ENCODE measurements around the gene ARID2. TPM values are rescaled to one million over a fixed set of nuclear protein-coding genes. Genes with fewer than 3 reads are reported as not detected.

The ARID2 gene
- total and polyA plus RNA-seq, 2 of the 13 experiments (the other 11 are each of a cell fraction or from before 2014, with no cell fraction given): 15.9 to 22.2 TPM

DNA sequence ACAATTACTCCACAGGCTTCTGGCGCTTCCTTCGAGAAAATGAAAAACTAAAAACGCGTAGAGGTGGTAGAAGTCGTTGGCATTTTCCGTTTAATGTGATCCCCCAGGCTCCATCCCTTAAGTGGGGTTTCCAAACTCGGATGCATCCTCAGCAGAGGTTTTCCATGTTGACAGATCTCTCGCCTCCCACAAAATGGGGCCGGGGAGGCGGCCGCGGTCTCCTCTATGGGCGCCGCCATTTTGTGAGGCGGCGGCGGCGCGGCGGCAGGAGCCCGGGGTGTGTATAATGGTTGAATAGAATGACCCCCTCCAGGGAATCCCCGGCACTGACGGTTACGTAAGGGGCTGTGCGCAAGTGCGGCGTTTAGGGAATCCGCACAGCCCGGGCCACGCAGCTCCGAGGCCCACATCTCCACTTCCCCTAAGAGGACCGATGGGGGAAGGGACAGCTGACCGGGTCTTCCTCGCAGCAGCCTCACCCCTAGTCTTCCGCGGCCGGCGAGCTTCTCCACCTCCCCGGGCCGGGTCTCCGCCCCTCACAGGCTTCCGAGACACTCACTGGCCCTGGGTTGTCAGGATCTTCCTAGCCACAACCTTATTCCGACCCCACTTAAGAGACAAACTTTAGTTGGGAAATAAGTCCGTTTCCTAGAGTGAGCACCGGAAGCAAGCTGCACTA lies 2.1 kb upstream of the ARID2 start (continued):
- no peak for TF ChIP-seq ZNF274 (CRISPR knock-in tag; IDR thresholded peaks at IDR 0.05)
- TF ChIP-seq ATF1 (CRISPR knock-in tag; IDR thresholded peaks at IDR 0.05): peak; percentile 62
- TF ChIP-seq ZNF121 (CRISPR knock-in tag; IDR thresholded peaks at IDR 0.05): no peak
- TF ChIP-seq CCDC6 (CRISPR knock-in tag; IDR thresholded peaks at IDR 0.05): peak; percentile 75; the same call in 1 of the 2 replicates
- no peak for TF ChIP-seq ZC3H13 (CRISPR knock-in tag; IDR thresholded peaks at IDR 0.05)
- peak; percentile 82 for TF ChIP-seq ZNF816 (CRISPR knock-in tag; IDR thresholded peaks at IDR 0.05; ENCODE audit: borderline replicate concordance)
- TF ChIP-seq ZNF776 (CRISPR knock-in tag; IDR thresholded peaks at IDR 0.05): no peak
- no peak for TF ChIP-seq RAD51 (IDR thresholded peaks at IDR 0.05; ENCODE audit: borderline replicate concordance)
- no peak for TF ChIP-seq SUZ12 (IDR thresholded peaks at IDR 0.05; ENCODE audit: low read depth, low read length)
- TF ChIP-seq, protein P1, sequence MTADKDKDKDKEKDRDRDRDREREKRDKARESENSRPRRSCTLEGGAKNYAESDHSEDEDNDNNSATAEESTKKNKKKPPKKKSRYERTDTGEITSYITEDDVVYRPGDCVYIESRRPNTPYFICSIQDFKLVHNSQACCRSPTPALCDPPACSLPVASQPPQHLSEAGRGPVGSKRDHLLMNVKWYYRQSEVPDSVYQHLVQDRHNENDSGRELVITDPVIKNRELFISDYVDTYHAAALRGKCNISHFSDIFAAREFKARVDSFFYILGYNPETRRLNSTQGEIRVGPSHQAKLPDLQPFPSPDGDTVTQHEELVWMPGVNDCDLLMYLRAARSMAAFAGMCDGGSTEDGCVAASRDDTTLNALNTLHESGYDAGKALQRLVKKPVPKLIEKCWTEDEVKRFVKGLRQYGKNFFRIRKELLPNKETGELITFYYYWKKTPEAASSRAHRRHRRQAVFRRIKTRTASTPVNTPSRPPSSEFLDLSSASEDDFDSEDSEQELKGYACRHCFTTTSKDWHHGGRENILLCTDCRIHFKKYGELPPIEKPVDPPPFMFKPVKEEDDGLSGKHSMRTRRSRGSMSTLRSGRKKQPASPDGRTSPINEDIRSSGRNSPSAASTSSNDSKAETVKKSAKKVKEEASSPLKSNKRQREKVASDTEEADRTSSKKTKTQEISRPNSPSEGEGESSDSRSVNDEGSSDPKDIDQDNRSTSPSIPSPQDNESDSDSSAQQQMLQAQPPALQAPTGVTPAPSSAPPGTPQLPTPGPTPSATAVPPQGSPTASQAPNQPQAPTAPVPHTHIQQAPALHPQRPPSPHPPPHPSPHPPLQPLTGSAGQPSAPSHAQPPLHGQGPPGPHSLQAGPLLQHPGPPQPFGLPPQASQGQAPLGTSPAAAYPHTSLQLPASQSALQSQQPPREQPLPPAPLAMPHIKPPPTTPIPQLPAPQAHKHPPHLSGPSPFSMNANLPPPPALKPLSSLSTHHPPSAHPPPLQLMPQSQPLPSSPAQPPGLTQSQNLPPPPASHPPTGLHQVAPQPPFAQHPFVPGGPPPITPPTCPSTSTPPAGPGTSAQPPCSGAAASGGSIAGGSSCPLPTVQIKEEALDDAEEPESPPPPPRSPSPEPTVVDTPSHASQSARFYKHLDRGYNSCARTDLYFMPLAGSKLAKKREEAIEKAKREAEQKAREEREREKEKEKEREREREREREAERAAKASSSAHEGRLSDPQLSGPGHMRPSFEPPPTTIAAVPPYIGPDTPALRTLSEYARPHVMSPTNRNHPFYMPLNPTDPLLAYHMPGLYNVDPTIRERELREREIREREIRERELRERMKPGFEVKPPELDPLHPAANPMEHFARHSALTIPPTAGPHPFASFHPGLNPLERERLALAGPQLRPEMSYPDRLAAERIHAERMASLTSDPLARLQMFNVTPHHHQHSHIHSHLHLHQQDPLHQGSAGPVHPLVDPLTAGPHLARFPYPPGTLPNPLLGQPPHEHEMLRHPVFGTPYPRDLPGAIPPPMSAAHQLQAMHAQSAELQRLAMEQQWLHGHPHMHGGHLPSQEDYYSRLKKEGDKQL (CRISPR knock-in tag; IDR thresholded peaks at IDR 0.05; ENCODE audit: low read depth): no peak
- TF ChIP-seq KMT2B (CRISPR knock-in tag; IDR thresholded peaks at IDR 0.05): peak; percentile 88
- TF ChIP-seq ATAD3A (CRISPR knock-in tag; IDR thresholded peaks at IDR 0.05): no peak
- TF ChIP-seq, protein P2, sequence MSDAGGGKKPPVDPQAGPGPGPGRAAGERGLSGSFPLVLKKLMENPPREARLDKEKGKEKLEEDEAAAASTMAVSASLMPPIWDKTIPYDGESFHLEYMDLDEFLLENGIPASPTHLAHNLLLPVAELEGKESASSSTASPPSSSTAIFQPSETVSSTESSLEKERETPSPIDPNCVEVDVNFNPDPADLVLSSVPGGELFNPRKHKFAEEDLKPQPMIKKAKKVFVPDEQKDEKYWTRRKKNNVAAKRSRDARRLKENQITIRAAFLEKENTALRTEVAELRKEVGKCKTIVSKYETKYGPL (CRISPR knock-in tag; IDR thresholded peaks at IDR 0.05): peak; percentile 88
- peak; percentile 82; the same call in 1 of the 2 replicates for TF ChIP-seq ZNF431 (CRISPR knock-in tag; IDR thresholded peaks at IDR 0.05; ENCODE audit: borderline replicate concordance, low read depth)
- peak; percentile 99 for TF ChIP-seq YY1 (IDR thresholded peaks at IDR 0.05; ENCODE audit: insufficient read depth, insufficient replicate concordance, low read depth, low read length)
- TF ChIP-seq SPEN (CRISPR knock-in tag; IDR thresholded peaks at IDR 0.05; ENCODE audit: low read depth): peak; percentile 59
- peak; percentile 46 for TF ChIP-seq ZNF451 (CRISPR knock-in tag; IDR thresholded peaks at IDR 0.05)
- TF ChIP-seq HHEX (CRISPR knock-in tag; IDR thresholded peaks at IDR 0.05): no peak
- no peak for TF ChIP-seq IKZF1 (IDR thresholded peaks at IDR 0.05)
- TF ChIP-seq MAF1 (CRISPR knock-in tag; IDR thresholded peaks at IDR 0.05; ENCODE audit: borderline replicate concordance): no peak
- no peak for TF ChIP-seq SMC3 (IDR thresholded peaks at IDR 0.05; ENCODE audit: low read length)
- no peak for TF ChIP-seq PAF1 (CRISPR knock-in tag; IDR thresholded peaks at IDR 0.05)
- peak; percentile 37; the same call in 1 of the 2 replicates for TF ChIP-seq CBX5 (CRISPR knock-in tag; IDR thresholded peaks at IDR 0.05; ENCODE audit: borderline replicate concordance)
- no peak for TF ChIP-seq ATF7 (IDR thresholded peaks at IDR 0.05)
- no peak for TF ChIP-seq ATF7 (CRISPR knock-in tag; IDR thresholded peaks at IDR 0.05)
- no peak for TF ChIP-seq ZNF564 (CRISPR knock-in tag; IDR thresholded peaks at IDR 0.05)
- TF ChIP-seq SMAD1 (CRISPR knock-in tag; IDR thresholded peaks at IDR 0.05; ENCODE audit: borderline replicate concordance, low read depth): no peak
- no peak for TF ChIP-seq ZSCAN22 (CRISPR knock-in tag; IDR thresholded peaks at IDR 0.05)

Data from HepG2 (cell line).